ENCODE results near the gene THAP11.
A peak's percentile ranks its signal among the peaks of the same experiment; 100 is the strongest.

THAP11 gene

DNA sequence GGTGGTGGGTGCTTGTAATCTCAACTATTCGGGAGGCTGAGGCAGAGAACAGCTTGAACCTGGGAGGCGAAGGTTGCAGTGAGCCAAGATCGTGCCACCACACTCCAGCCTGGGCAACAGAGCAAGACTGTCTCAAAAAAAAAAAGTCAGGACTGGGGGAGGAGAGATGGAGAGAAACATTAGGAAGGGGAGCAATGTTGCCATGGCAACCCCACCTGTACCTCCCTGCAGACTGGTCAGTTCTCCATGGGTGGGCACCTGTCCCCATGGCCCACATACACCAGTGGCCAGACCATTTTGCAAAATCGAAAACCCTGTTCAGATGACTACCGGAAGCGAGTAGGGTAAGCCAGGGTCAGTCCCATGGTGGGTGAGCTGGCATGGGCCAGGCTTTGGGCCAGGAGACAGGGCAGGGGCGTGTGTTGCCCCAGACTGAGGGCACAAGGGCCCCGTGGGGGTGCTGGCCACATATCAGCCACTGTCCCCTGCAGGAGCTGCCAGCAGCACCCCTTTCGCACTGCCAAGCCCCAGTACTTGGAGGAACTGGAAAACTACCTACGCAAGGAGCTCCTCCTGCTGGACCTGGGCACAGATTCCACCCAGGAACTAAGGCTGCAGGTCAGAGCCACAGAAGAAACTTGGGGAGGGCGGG lies 21.4 kb upstream of the THAP11 start:
- TF ChIP-seq CTCF (IDR thresholded peaks at IDR 0.05; ENCODE audit: low read depth, low read length), result no peak

DNA sequence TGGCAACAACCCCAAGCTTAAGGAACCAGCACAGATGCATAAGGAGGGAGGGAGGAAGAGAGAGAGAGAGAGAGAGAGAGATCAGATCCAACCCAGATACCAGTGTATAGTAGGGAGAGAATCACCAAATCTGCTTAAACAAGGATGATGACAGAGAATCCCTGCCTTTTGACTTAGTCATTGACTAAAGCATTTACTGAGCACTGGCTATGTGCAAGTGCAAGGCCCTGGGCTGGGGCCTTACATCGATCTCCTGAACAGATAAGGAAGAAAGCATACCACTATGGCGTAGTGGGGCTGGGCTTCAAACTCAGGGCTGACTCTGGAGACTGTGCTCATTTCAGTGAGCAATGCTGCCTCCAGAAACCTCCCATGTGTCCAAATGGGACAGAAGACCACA lies 19.6 kb upstream of the THAP11 start:
- peak in 1 of 2 donors; percentile 16 for DNase-seq (ENCODE audit: low read depth in 2 of 2)
- TF ChIP-seq CTCF (IDR thresholded peaks at IDR 0.05; ENCODE audit: low read depth, low read length), result no peak
- no peak overlapping the region for H3K4me3 ChIP-seq (replicated peaks in 1 of 2; ENCODE audit: low read depth in 2 of 2, low read length in 2 of 2)

More for the DNA sequence above, 21.4 kb upstream of the THAP11 start:
- no peak overlapping the region for H3K4me3 ChIP-seq (replicated peaks in 1 of 2; ENCODE audit: low read depth in 2 of 2, low read length in 2 of 2)
- DNase-seq (ENCODE audit: low read depth in 2 of 2), result no peak

DNA sequence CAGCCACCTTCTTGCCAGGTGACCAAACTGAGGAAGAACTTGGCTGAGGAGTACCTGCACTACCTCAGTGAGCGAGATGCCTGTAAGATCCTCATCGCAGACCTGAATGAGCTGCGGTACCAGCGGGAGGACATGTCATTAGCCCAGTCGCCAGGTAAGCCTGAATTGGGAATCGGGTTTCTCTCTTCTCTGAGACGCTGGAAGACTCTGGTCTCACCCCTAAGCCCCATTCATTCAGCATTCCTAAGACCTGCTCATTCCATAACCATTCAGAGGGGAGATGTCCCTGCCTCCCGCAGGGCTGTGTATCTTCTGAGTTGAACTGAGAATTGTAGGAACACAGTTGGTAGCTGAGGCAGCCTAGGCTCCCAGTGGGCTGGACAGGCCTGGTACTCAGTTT lies 17.0 kb upstream of the THAP11 start:
- no peak overlapping the region for H3K4me3 ChIP-seq (replicated peaks in 1 of 2; ENCODE audit: low read depth in 2 of 2, low read length in 2 of 2)
- no peak for TF ChIP-seq CTCF (IDR thresholded peaks at IDR 0.05; ENCODE audit: low read depth, low read length)
- no peak for DNase-seq (ENCODE audit: low read depth in 2 of 2)

- no peak overlapping the region for H3K4me3 ChIP-seq (replicated peaks in 1 of 2; ENCODE audit: low read depth in 2 of 2, low read length in 2 of 2)
- no peak for TF ChIP-seq CTCF (IDR thresholded peaks at IDR 0.05; ENCODE audit: low read depth, low read length)
- no peak for DNase-seq (ENCODE audit: low read depth in 2 of 2)
Observed at GRCh38 chr16:67825906-67826305, 16.2 kb upstream of the THAP11 start.

GRCh38 chr16:67828651-67829050 lies 13.5 kb upstream of the THAP11 start:
- DNase-seq (ENCODE audit: low read depth in 2 of 2), result no peak
- no peak overlapping the region for H3K4me3 ChIP-seq (replicated peaks in 1 of 2; ENCODE audit: low read depth in 2 of 2, low read length in 2 of 2)
- TF ChIP-seq CTCF (IDR thresholded peaks at IDR 0.05; ENCODE audit: low read depth, low read length), result no peak

GRCh38 chr16:67833030-67833414 lies 9.1 kb upstream of the THAP11 start:
- TF ChIP-seq CTCF (IDR thresholded peaks at IDR 0.05; ENCODE audit: low read depth, low read length), result no peak
- H3K4me3 ChIP-seq (replicated peaks in 1 of 2; ENCODE audit: low read depth in 2 of 2, low read length in 2 of 2), result peak overlapping the region; percentile 75 to 82
- peak; percentile 41 to 77 for DNase-seq (ENCODE audit: low read depth in 2 of 2)

All from cardiac fibroblast (primary cell).